ENCODE results near the gene HJURP.

- TF ChIP-seq CTCF (conservative IDR thresholded peaks at IDR 0.05): no peak
- no peak for TF ChIP-seq ZFX (IDR thresholded peaks at IDR 0.05)
Measured at GRCh38 chr2:233803994-233804393, 50.3 kb downstream of the HJURP start.
